Naive thymus-derived CD4-positive, alpha-beta T cell (primary cell): Measurements from ENCODE around the gene PRKAG2. TPM values are rescaled to one million over a fixed set of nuclear protein-coding genes. Genes with fewer than 3 reads are reported as not detected.

Experiments used
- ATAC-seq: fragments of 150-1000 bp; cut with Tn5 transposase; 2 replicates; pipeline ENCODE4 v1.10.0; 2021; ENCODE audit warnings: mild to moderate bottlenecking, moderate library complexity
- CTCF ChIA-PET: fragments of 350-600 bp; sonication (Branson Sonifier 250); formaldehyde crosslinking; loops from one replicate; lab custom pipeline; 2021; ENCODE audit warnings: antibody characterized with exemption; lab: Charles Lee
- POLR2A ChIA-PET: fragments of 350-600 bp; sonication (Branson Sonifier 250); formaldehyde crosslinking; loops from one replicate; lab custom pipeline; 2021; ENCODE audit warnings: antibody characterized with exemption, inconsistent platforms; lab: Charles Lee
- DNase-seq, 9 donors: peaks; one replicate each; pipeline versions ENCODE4 v3.0.0 to v3.0.0-alpha.2; 2020 to 2022; ENCODE audit warnings: mixed read lengths in 1 of 9
- H3K27ac ChIP-seq: one replicate; pipeline ENCODE4 v1.7.0; 2013; ENCODE audit warnings: mild to moderate bottlenecking, low read depth, low read length, moderate library complexity
- H3K27me3 ChIP-seq, 2 donors: one replicate each; pipeline ENCODE4 v1.7.0; 2013; ENCODE audit warnings: low read length in 2 of 2, mild to moderate bottlenecking in 2 of 2, moderate library complexity in 2 of 2; ENCODE audit not compliant: control insufficient read depth in 2 of 2, insufficient read depth in 2 of 2
- H3K36me3 ChIP-seq, 3 experiments: 1 replicate in 2 of 3; 2 replicates in 1 of 3; pipeline ENCODE4 v1.7.0; 2013; ENCODE audit warnings: low read length in 3 of 3, mild to moderate bottlenecking in 3 of 3, moderate library complexity in 1 of 3; ENCODE audit not compliant: insufficient read depth in 3 of 3, control insufficient read depth in 2 of 3
- H3K4me1 ChIP-seq, 2 donors: one replicate each; pipeline ENCODE4 v1.7.0; 2013; ENCODE audit warnings: low read length in 2 of 2, mild to moderate bottlenecking in 2 of 2, moderate library complexity in 1 of 2; ENCODE audit not compliant: control insufficient read depth in 2 of 2, insufficient read depth in 2 of 2
- H3K4me3 ChIP-seq: 2 replicates; pipeline ENCODE4 v1.7.0; 2013; ENCODE audit warnings: mild to moderate bottlenecking, low read length
- H3K9me3 ChIP-seq, 3 experiments: 1 replicate in 2 of 3; 2 replicates in 1 of 3; pipeline ENCODE4 v1.7.0; 2013; ENCODE audit warnings: low read length in 3 of 3; ENCODE audit not compliant: control insufficient read depth in 2 of 3
- H3K27ac Mint-ChIP-seq, 9 donors: one replicate each; pipeline ENCODE4 v1.8.0; 2020 to 2022; ENCODE audit warnings: mixed read lengths in 9 of 9, mild to moderate bottlenecking in 8 of 9, moderate library complexity in 5 of 9, inconsistent platforms in 2 of 9
- H3K27me3 Mint-ChIP-seq, 5 donors: one replicate each; pipeline ENCODE4 v1.8.0; 2021 to 2022; ENCODE audit warnings: mixed read lengths in 5 of 5, mild to moderate bottlenecking in 1 of 5
- H3K36me3 Mint-ChIP-seq, 5 donors: one replicate each; pipeline ENCODE4 v1.8.0; 2020 to 2022; ENCODE audit warnings: mixed read lengths in 5 of 5, mild to moderate bottlenecking in 3 of 5, inconsistent platforms in 1 of 5
- H3K4me1 Mint-ChIP-seq, 7 donors: one replicate each; pipeline ENCODE4 v1.8.0; 2020 to 2022; ENCODE audit warnings: mixed read lengths in 7 of 7, mild to moderate bottlenecking in 3 of 7, inconsistent platforms in 1 of 7
- H3K4me3 Mint-ChIP-seq, 10 donors: one replicate each; pipeline ENCODE4 v1.8.0; 2020 to 2022; ENCODE audit warnings: mild to moderate bottlenecking in 10 of 10, mixed read lengths in 10 of 10, moderate library complexity in 6 of 10, inconsistent platforms in 2 of 10
- H3K9me3 Mint-ChIP-seq, 11 donors: one replicate each; pipeline ENCODE4 v1.8.0; 2020 to 2022; ENCODE audit warnings: mixed read lengths in 11 of 11, mild to moderate bottlenecking in 4 of 11, inconsistent platforms in 1 of 11, moderate library complexity in 1 of 11
- intact Hi-C, 2 donors: fragments of 100-400 bp; cut with micrococcal nuclease; formaldehyde crosslinking; loops; one replicate each; pipeline ENCODE4 v1.15.1; 2023
- polyA plus RNA-seq, 2 donors: library from polyadenylated mRNA; unstranded; fragments of 300-500 nt; fragmentation: Illumina TruSeq; gene quantifications; one replicate each; pipeline ENCODE4 v1.2.3, GENCODE V29; 2021
- total RNA-seq, 6 experiments: library from RNA in 5 of 6; stranded (reverse) in 5 of 6; gene quantifications; 1 replicate in 5 of 6; 2 replicates in 1 of 6; pipeline ENCODE4 v1.2.3 and lab custom pipeline; 2021 to 2026

The PRKAG2 gene
- total and polyA plus RNA-seq, 7 experiments from 2014 or later: 15.0 to 74.4 (median 55.7) TPM

DNA sequence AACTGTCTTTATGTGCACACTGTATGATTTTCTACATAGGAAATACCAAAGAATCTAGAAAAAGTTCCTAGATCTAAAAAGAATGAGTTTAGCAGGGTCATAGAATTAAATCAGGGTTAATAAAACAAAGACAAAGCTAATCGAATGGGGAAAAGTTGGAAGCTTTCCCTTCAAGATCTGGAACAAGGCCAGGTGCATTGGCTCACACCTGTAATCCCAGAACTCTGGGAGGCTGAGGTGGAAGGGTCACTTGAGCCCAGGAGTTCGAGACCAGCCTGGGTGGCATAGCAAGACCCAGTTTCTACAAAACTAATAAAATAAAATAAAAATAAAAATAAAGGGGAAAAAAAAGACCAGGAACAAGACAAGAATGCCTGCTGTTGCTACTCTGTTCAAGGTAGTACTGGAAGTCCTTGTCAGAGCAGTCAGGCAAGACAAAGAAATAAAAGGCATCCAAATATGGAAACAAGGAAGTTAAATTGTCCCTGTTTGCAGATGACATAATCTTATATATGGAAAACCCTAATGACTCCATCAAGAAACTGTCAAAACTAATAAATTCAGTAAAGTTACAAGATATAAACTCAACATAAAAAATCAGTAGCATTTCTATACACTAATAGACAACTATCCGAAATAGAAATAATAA is 281.1 kb downstream of the PRKAG2 start:
- Histone ChIP-seq H3K27ac (no peak overlapping the region), H3K27me3 (no peaks in the 10 kb centered on the region), H3K36me3 (peaks cover 0 to 23% (median 0%) of the 10 kb centered on the region in 3 experiments), H3K9me3 (no peaks in the 10 kb centered on the region), H3K4me1 (no peaks in the 10 kb centered on the region), H3K4me3 (no peak overlapping the region)
- peaks cover 0 to 28% (median 8%) of the 10 kb centered on the region in 5 donors for H3K36me3 Mint-ChIP-seq
- H3K9me3 Mint-ChIP-seq: no peaks in the 10 kb centered on the region
- H3K27me3 Mint-ChIP-seq: no peaks in the 10 kb centered on the region
- ChIA-PET CTCF (no interaction called here), POLR2A (no interaction called here)
- H3K4me1 Mint-ChIP-seq: peaks cover 3 to 44% (median 28%) of the 10 kb centered on the region in 7 donors
- intact Hi-C loops: no loop called here
- no peak overlapping the region for H3K4me3 Mint-ChIP-seq
- ATAC-seq (no peak), DNase-seq (no peak)
- H3K27ac Mint-ChIP-seq: no peak overlapping the region

- H3K4me3 Mint-ChIP-seq: no peak overlapping the region
- H3K27ac Mint-ChIP-seq: peak overlapping the region in 1 of 9 donors; percentile 6
- H3K36me3 Mint-ChIP-seq: peaks cover 0 to 35% (median 8%) of the 10 kb centered on the region in 5 donors
- H3K9me3 Mint-ChIP-seq: no peaks in the 10 kb centered on the region
- Histone ChIP-seq H3K9me3 (no peaks in the 10 kb centered on the region), H3K4me1 (no peaks in the 10 kb centered on the region), H3K36me3 (peaks cover 0 to 33% (median 0%) of the 10 kb centered on the region in 3 experiments), H3K27me3 (no peaks in the 10 kb centered on the region), H3K27ac (no peak overlapping the region), H3K4me3 (no peak overlapping the region)
- intact Hi-C loops: no loop called here
- no peaks in the 10 kb centered on the region for H3K27me3 Mint-ChIP-seq
- DNase-seq (no peak), ATAC-seq (no peak)
- ChIA-PET CTCF (interaction anchor here (0.8 kb wide), 1 partner anchor 481 kb away, joined by 3 read pairs; no protein-coding TSS in a partner anchor), POLR2A (no interaction called here)
- peaks cover 0 to 27% (median 18%) of the 10 kb centered on the region in 7 donors for H3K4me1 Mint-ChIP-seq
Measured at GRCh38 chr7:151592868-151593486, 283.9 kb downstream of the PRKAG2 start.

DNA sequence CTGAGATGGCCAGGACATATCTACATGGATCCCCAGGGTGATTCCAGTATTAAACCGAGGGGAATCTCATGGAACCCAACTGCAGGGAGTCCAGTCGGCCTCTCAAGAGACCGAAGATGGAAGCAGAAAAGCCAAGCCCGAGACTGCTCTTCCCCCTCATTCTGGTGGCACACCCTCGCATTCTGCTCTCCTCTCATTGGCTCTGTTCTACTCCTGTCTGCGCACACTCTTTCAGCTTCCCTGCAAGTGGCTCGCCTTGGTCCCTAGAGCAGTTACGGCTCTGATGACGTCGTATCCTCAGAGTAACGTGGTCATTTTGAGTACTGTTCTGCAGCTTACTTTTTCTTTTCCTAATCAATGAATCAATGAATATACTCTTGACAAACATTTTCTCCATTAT is 284.6 kb downstream of the PRKAG2 start:
- H3K4me1 Mint-ChIP-seq: peaks cover 0 to 20% (median 12%) of the 10 kb centered on the region in 7 donors
- H3K9me3 ChIP-seq: no peaks in the 10 kb centered on the region
- POLR2A ChIA-PET: no interaction called here
- CTCF ChIA-PET: interaction anchor here (0.8 kb wide), 1 partner anchor 480 kb away, joined by 3 read pairs; no protein-coding TSS in a partner anchor
- H3K27me3 ChIP-seq: no peaks in the 10 kb centered on the region
- DNase-seq: no peak
- H3K4me3 Mint-ChIP-seq: no peak overlapping the region
- peak overlapping the region in 1 of 9 donors; percentile 34 for H3K27ac Mint-ChIP-seq
- intact Hi-C loops: no loop called here
- H3K4me3 ChIP-seq: no peak overlapping the region
- no peak overlapping the region for H3K27ac ChIP-seq
- no peaks in the 10 kb centered on the region for H3K27me3 Mint-ChIP-seq
- peaks cover 0 to 33% (median 0%) of the 10 kb centered on the region in 3 experiments for H3K36me3 ChIP-seq
- no peak for ATAC-seq
- no peaks in the 10 kb centered on the region for H3K4me1 ChIP-seq
- H3K9me3 Mint-ChIP-seq: no peaks in the 10 kb centered on the region
- H3K36me3 Mint-ChIP-seq: peaks cover 0 to 37% (median 8%) of the 10 kb centered on the region in 5 donors

GRCh38 chr7:151591866-151592265 is 285.0 kb downstream of the PRKAG2 start:
- H3K4me3 Mint-ChIP-seq: no peak overlapping the region
- H3K27me3 ChIP-seq: no peaks in the 10 kb centered on the region
- no peak overlapping the region for H3K27ac ChIP-seq
- no peak for ATAC-seq
- H3K9me3 Mint-ChIP-seq: no peaks in the 10 kb centered on the region
- H3K9me3 ChIP-seq: no peaks in the 10 kb centered on the region
- ChIA-PET POLR2A (no interaction called here), CTCF (no interaction called here)
- H3K36me3 Mint-ChIP-seq: peaks cover 0 to 41% (median 8%) of the 10 kb centered on the region in 5 donors
- H3K27me3 Mint-ChIP-seq: no peaks in the 10 kb centered on the region
- peaks cover 0 to 35% (median 0%) of the 10 kb centered on the region in 3 experiments for H3K36me3 ChIP-seq
- intact Hi-C loops: no loop called here
- H3K4me1 ChIP-seq: no peaks in the 10 kb centered on the region
- peaks cover 0 to 15% (median 8%) of the 10 kb centered on the region in 7 donors for H3K4me1 Mint-ChIP-seq
- DNase-seq: no peak
- H3K27ac Mint-ChIP-seq: no peak overlapping the region
- H3K4me3 ChIP-seq: no peak overlapping the region

DNA sequence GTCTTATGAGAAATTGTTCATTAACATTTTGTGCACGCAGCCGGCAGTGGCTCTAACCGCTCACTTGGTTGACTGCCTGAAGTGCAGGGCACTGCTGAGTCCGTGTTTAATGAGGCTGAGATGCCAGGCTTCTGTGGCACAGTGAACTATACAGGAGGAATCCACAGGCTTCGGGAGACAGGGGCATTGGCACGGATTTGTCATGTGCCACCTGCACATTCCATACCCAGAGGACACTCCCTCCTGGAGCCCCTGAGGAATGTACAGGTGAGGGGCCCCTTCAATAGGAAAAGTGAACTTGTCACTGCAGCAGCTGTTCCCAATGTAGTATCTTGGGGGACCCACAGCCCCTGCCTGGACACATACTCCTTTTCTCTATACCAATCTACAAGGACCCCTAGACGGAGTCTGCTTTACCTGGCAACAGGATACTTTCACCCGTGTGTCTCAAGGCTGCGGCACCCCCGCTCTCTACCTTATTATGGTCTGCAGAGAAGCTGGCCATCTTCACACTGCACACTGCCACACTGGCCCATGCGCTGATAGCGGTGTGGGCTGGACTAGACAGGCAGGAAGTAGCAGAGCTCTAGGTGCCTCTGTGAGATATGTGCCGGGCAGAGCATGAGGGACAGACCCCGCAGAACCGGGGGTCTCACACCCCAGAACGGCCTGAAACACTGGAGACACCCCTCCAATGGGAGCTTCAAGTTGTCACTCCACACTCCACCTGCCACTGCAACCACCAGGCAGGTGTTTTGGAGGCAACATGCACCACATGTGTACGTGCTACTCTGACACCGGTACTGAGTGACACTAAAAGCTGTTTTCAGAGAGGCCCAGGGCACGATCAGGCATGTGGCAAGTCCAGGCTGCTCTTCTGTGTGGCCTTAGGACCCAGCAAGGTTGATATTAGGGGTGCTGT is 285.8 kb downstream of the PRKAG2 start:
- no peak overlapping the region for H3K27ac Mint-ChIP-seq
- CTCF ChIA-PET: no interaction called here

DNA sequence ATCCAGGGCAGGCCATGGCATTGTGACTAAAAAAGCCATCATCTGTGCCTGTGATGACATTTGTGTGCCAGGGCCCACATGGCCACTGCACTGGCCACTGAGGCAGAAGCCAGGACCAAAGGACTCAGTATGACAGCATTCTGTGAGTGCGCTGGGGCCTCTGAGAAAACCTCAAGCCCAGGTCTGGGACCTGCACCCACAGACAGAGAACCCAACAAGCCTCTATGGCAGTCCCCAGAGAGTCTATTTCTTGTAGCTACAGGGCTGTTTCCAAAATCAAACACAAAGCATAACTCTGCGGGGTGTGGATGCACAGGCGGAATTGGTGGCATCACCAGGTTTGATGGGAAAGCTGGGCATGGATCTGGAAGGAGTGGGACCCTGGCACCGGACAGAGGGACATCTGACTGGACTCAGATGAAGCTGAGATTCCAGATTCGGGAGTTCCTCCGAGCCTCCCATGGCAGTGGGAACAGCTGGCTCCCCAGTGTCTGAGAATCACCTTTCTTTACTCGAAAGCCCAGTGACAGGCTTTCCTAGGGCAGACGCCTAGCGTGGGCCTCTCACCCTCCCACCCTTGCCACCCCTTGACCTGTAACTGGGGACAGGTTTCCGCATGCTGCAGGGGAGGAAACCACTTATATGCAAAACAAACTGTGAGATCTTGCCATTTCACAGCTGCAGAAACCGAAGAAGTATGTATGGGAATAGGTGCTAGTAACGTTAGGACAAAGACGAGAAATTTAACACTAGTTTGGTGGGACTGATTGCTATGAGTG is 286.7 kb downstream of the PRKAG2 start:
- CTCF ChIA-PET: no interaction called here
- H3K9me3 ChIP-seq: no peaks in the 10 kb centered on the region

More for the DNA sequence above, 285.8 kb downstream of the PRKAG2 start:
- intact Hi-C loops: no loop called here
- no peak overlapping the region for H3K4me3 Mint-ChIP-seq
- no peak overlapping the region for H3K27ac ChIP-seq
- H3K36me3 Mint-ChIP-seq: peaks cover 0 to 48% (median 12%) of the 10 kb centered on the region in 5 donors
- H3K4me1 ChIP-seq: no peaks in the 10 kb centered on the region
- peaks cover 0 to 19% (median 6%) of the 10 kb centered on the region in 7 donors for H3K4me1 Mint-ChIP-seq
- H3K27me3 ChIP-seq: no peaks in the 10 kb centered on the region
- H3K9me3 ChIP-seq: no peaks in the 10 kb centered on the region
- ATAC-seq (no peak), DNase-seq (no peak)
- peaks cover 0 to 37% (median 0%) of the 10 kb centered on the region in 3 experiments for H3K36me3 ChIP-seq
- no peaks in the 10 kb centered on the region for H3K9me3 Mint-ChIP-seq
- H3K27me3 Mint-ChIP-seq: no peaks in the 10 kb centered on the region
- no peak overlapping the region for H3K4me3 ChIP-seq
- POLR2A ChIA-PET: no interaction called here

More for the DNA sequence above, 286.7 kb downstream of the PRKAG2 start:
- H3K4me3 ChIP-seq: no peak overlapping the region
- Mint-ChIP-seq H3K4me1 (peaks cover 0 to 16% (median 8%) of the 10 kb centered on the region in 7 donors), H3K27ac (peak overlapping the region in 1 of 9 donors; percentile 14), H3K4me3 (no peak overlapping the region), H3K9me3 (no peaks in the 10 kb centered on the region), H3K36me3 (peaks cover 0 to 53% (median 16%) of the 10 kb centered on the region in 5 donors), H3K27me3 (no peaks in the 10 kb centered on the region)
- H3K27ac ChIP-seq: no peak overlapping the region
- no peaks in the 10 kb centered on the region for H3K4me1 ChIP-seq
- POLR2A ChIA-PET: no interaction called here
- no peak for DNase-seq
- no peaks in the 10 kb centered on the region for H3K27me3 ChIP-seq
- intact Hi-C loops: no loop called here
- no peak for ATAC-seq
- H3K36me3 ChIP-seq: peaks cover 0 to 35% (median 0%) of the 10 kb centered on the region in 3 experiments
